H9 (cell line): ENCODE measurements around the gene GSG1L. TPM values are rescaled to one million over a fixed set of nuclear protein-coding genes. Genes with fewer than 3 reads are reported as not detected.

Experiments used
- DNase-seq: peaks from one replicate; pipeline ENCODE4 v3.0.0-alpha.2; 2017
- H2AFZ ChIP-seq: one replicate; pipeline ENCODE4 v1.6.1; 2013; ENCODE audit warnings: mild to moderate bottlenecking, low read length, control low read depth, moderate library complexity
- H2AK5ac ChIP-seq: 2 replicates; pipeline ENCODE4 v1.6.1; 2013; ENCODE audit warnings: low read length, control low read depth, mixed read lengths; ENCODE audit not compliant: insufficient read length
- H2BK120ac ChIP-seq: one replicate; pipeline ENCODE4 v1.6.1; 2013; ENCODE audit warnings: low read depth, mild to moderate bottlenecking, low read length, control low read depth, inconsistent platforms; ENCODE audit not compliant: poor library complexity, severe bottlenecking
- H2BK12ac ChIP-seq: 2 replicates; pipeline ENCODE4 v1.6.1; 2013; ENCODE audit warnings: low read length, control low read depth, mixed read lengths, low read depth; ENCODE audit not compliant: insufficient read length
- H2BK15ac ChIP-seq: 2 replicates; pipeline ENCODE4 v1.6.1; 2013; ENCODE audit warnings: low read depth, low read length, control low read depth
- H2BK20ac ChIP-seq: one replicate; pipeline ENCODE4 v1.6.1; 2013; ENCODE audit warnings: low read depth, mild to moderate bottlenecking, low read length, control low read depth, inconsistent platforms; ENCODE audit not compliant: poor library complexity, severe bottlenecking
- H2BK5ac ChIP-seq: 2 replicates; pipeline ENCODE4 v1.6.1; 2013; ENCODE audit warnings: low read length, control low read depth, mixed read lengths; ENCODE audit not compliant: insufficient read length
- H3K14ac ChIP-seq: 2 replicates; pipeline ENCODE4 v1.6.1; 2013; ENCODE audit warnings: low read length, control low read depth; ENCODE audit not compliant: insufficient read depth
- H3K18ac ChIP-seq: 2 replicates; pipeline ENCODE4 v1.6.1; 2013; ENCODE audit warnings: low read depth, mild to moderate bottlenecking, mixed read lengths, low read length, control low read depth; ENCODE audit not compliant: insufficient read length
- H3K23ac ChIP-seq: 2 replicates; pipeline ENCODE4 v1.6.1; 2013; ENCODE audit warnings: low read length, control low read depth, mixed read lengths, low read depth; ENCODE audit not compliant: insufficient read length
- H3K23me2 ChIP-seq: 2 replicates; pipeline ENCODE4 v1.6.1; 2013; ENCODE audit warnings: low read depth, mild to moderate bottlenecking, mixed read lengths, low read length, control low read depth; ENCODE audit not compliant: insufficient read length, poor library complexity, severe bottlenecking
- H3K27ac ChIP-seq: 2 replicates; pipeline ENCODE4 v1.5.1; 2013; ENCODE audit warnings: low read length, control low read depth, mixed read lengths, low read depth; ENCODE audit not compliant: insufficient read length
- H3K27me3 ChIP-seq: 2 replicates; pipeline ENCODE4 v1.6.1; 2013; ENCODE audit warnings: low read length, control low read depth, inconsistent platforms; ENCODE audit not compliant: insufficient read depth
- H3K4ac ChIP-seq: 2 replicates; pipeline ENCODE4 v1.6.1; 2013; ENCODE audit warnings: low read depth, mild to moderate bottlenecking, control low read depth, inconsistent platforms, low read length, moderate library complexity
- H3K4me1 ChIP-seq: 2 replicates; pipeline ENCODE4 v1.6.1; 2013; ENCODE audit warnings: low read length, control low read depth, inconsistent platforms; ENCODE audit not compliant: insufficient read depth
- H3K4me2 ChIP-seq: 2 replicates; pipeline ENCODE4 v1.6.1; 2013; ENCODE audit warnings: low read length, control low read depth, mixed read lengths; ENCODE audit not compliant: insufficient read length, insufficient read depth
- H3K56ac ChIP-seq: 2 replicates; pipeline ENCODE4 v1.6.1; 2013; ENCODE audit warnings: low read depth, mild to moderate bottlenecking, mixed read lengths, low read length, control low read depth; ENCODE audit not compliant: insufficient read length
- H3K79me1 ChIP-seq: 2 replicates; pipeline ENCODE4 v1.6.1; 2013; ENCODE audit warnings: low read depth, mild to moderate bottlenecking, moderate library complexity, low read length, control low read depth, inconsistent platforms; ENCODE audit not compliant: insufficient read depth, poor library complexity, severe bottlenecking
- H3K79me2 ChIP-seq: 2 replicates; pipeline ENCODE4 v1.6.1; 2013; ENCODE audit warnings: low read length, control low read depth, inconsistent platforms; ENCODE audit not compliant: insufficient read depth
- H3K9ac ChIP-seq: 2 replicates; pipeline ENCODE4 v1.6.1; 2013; ENCODE audit warnings: low read length, control low read depth, mixed read lengths; ENCODE audit not compliant: insufficient read length; ENCODE audit errors: extremely low read depth
- H3K9me3 ChIP-seq: one replicate; pipeline ENCODE4 v1.6.1; 2013; ENCODE audit warnings: low read depth, low read length, inconsistent platforms; ENCODE audit not compliant: control insufficient read depth
- H3T11ph ChIP-seq: one replicate; pipeline ENCODE4 v1.6.1; 2013; ENCODE audit warnings: mild to moderate bottlenecking, low read length, control low read depth, inconsistent platforms
- H4K20me1 ChIP-seq: one replicate; pipeline ENCODE4 v1.6.1; 2013; ENCODE audit not compliant: control insufficient read depth, insufficient read length, insufficient read depth
- H4K5ac ChIP-seq: 2 replicates; pipeline ENCODE4 v1.6.1; 2013; ENCODE audit warnings: low read depth, mild to moderate bottlenecking, mixed read lengths, low read length, control low read depth; ENCODE audit not compliant: insufficient read length
- H4K8ac ChIP-seq: replicated peaks from 2 replicates; pipeline ENCODE4 v1.6.1; 2013; ENCODE audit warnings: low read length, control low read depth, mixed read lengths, low read depth; ENCODE audit not compliant: insufficient read length
- H4K91ac ChIP-seq: 2 replicates; pipeline ENCODE4 v1.6.1; 2013; ENCODE audit warnings: low read depth, mild to moderate bottlenecking, moderate library complexity, mixed read lengths, low read length, control low read depth; ENCODE audit not compliant: insufficient read length
- H3K27ac Mint-ChIP-seq, 3 experiments: 2 replicates in 2 of 3; 3 replicates in 1 of 3; pipeline ENCODE4 v1.8.0; 2020 to 2021; ENCODE audit warnings: mixed read lengths in 3 of 3, mild to moderate bottlenecking in 1 of 3, moderate library complexity in 1 of 3
- H3K27me3 Mint-ChIP-seq: 2 replicates; pipeline ENCODE4 v1.8.0; 2021; ENCODE audit warnings: low read depth, mild to moderate bottlenecking, moderate library complexity, mixed read lengths
- H3K36me3 Mint-ChIP-seq, 3 experiments: 2 replicates in 2 of 3; 3 replicates in 1 of 3; pipeline ENCODE4 v1.8.0; 2020 to 2021; ENCODE audit warnings: low read depth in 3 of 3, mixed read lengths in 3 of 3; ENCODE audit not compliant: insufficient read depth in 1 of 3
- H3K4me1 Mint-ChIP-seq, 2 experiments: 2 replicates each; pipeline ENCODE4 v1.8.0; 2020; ENCODE audit warnings: mixed read lengths in 2 of 2
- H3K4me3 Mint-ChIP-seq, 2 experiments: 2 replicates in 1 of 2; 3 replicates in 1 of 2; pipeline ENCODE4 v1.8.0; 2020 to 2021; ENCODE audit warnings: mild to moderate bottlenecking in 2 of 2, mixed read lengths in 2 of 2, moderate library complexity in 1 of 2
- H3K9me3 Mint-ChIP-seq, 2 experiments: 2 replicates in 1 of 2; 3 replicates in 1 of 2; pipeline ENCODE4 v1.8.0; 2020; ENCODE audit warnings: mild to moderate bottlenecking in 2 of 2, mixed read lengths in 2 of 2, moderate library complexity in 1 of 2
- WGBS: extraction: QIAGEN DNeasy Blood & Tissue Kit; methylation state at CpG from one replicate; pipeline ENCODE4 v1.1.7; 2013; ENCODE audit warnings: missing lambda C conversion rate, low lambda C conversion rate, mixed read lengths; ENCODE audit not compliant: insufficient read length; ENCODE audit errors: extremely low coverage; 5-methylcytosine and 5-hydroxymethylcytosine counted together
- total RNA-seq: library from RNA; stranded (reverse); gene quantifications from 2 replicates; pipeline ENCODE4 v1.2.1, GENCODE V29; 2021
- TF ChIP-seq, protein P1 (sequence below): fragments of 200-600 bp; sonication (generic); conservative IDR thresholded peaks from 3 replicates; pipeline ENCODE4 v1.8.0; 2021; ENCODE audit warnings: antibody characterized with exemption, mild to moderate bottlenecking

Gene GSG1L
- total RNA-seq, 1 experiment from 2014 or later: 0.35 TPM

DNA sequence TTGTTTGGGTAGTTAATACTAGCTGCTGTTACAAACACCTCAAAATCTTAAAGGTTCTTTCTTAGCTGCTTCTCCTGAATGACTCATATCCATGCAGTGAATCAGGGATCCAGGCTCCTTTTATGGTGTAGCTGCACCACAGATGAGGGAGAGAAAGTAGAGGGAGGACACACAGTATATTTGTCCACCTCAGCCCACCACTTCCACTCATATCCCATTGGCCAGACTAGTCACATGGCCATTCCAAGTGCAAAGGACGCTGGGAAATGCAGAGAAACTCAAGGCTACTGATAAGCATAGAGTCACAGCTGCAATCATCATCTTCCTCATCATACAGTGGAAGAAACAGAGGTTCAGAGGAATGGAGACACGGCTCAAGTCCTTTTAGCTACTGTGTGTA, 63.8 kb downstream of the GSG1L start:
- H3K9me3 Mint-ChIP-seq: peaks cover 0 to 4% of the 10 kb centered on the region in 2 experiments; a peak in 3 of 5 replicates
- H3K4ac ChIP-seq: no peak overlapping the region
- TF ChIP-seq, protein P1, sequence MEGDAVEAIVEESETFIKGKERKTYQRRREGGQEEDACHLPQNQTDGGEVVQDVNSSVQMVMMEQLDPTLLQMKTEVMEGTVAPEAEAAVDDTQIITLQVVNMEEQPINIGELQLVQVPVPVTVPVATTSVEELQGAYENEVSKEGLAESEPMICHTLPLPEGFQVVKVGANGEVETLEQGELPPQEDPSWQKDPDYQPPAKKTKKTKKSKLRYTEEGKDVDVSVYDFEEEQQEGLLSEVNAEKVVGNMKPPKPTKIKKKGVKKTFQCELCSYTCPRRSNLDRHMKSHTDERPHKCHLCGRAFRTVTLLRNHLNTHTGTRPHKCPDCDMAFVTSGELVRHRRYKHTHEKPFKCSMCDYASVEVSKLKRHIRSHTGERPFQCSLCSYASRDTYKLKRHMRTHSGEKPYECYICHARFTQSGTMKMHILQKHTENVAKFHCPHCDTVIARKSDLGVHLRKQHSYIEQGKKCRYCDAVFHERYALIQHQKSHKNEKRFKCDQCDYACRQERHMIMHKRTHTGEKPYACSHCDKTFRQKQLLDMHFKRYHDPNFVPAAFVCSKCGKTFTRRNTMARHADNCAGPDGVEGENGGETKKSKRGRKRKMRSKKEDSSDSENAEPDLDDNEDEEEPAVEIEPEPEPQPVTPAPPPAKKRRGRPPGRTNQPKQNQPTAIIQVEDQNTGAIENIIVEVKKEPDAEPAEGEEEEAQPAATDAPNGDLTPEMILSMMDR: no peak

More for the DNA sequence above, 63.8 kb downstream of the GSG1L start:
- Histone ChIP-seq H2BK5ac (no peak overlapping the region), H4K8ac (no peak overlapping the region), H2AFZ (no peak overlapping the region), H3K9me3 (no peaks in the 10 kb centered on the region), H3K14ac (no peak overlapping the region), H3K27ac (no peak overlapping the region), H3K18ac (no peak overlapping the region), H2BK120ac (no peak overlapping the region), H3K23me2 (no peaks in the 10 kb centered on the region), H2AK5ac (no peak overlapping the region), H4K20me1 (no peaks in the 10 kb centered on the region), H3T11ph (no peak overlapping the region), H3K4me2 (no peak overlapping the region), H3K56ac (no peak overlapping the region), H3K27me3 (no peaks in the 10 kb centered on the region), H3K79me1 (no peaks in the 10 kb centered on the region), H4K91ac (no peak overlapping the region), H3K4me1 (no peaks in the 10 kb centered on the region), H3K79me2 (no peaks in the 10 kb centered on the region), H3K9ac (no peak overlapping the region), H2BK12ac (no peak overlapping the region), H3K23ac (no peak overlapping the region), H2BK15ac (no peak overlapping the region), H4K5ac (no peak overlapping the region), H2BK20ac (no peak overlapping the region)
- no peak overlapping the region for H3K27ac Mint-ChIP-seq
- no peak for DNase-seq
- WGBS: no CpG with 5 or more reads among the region's 2 CpGs
- H3K36me3 Mint-ChIP-seq: no peaks in the 10 kb centered on the region; a peak in 1 of 7 replicates
- no peaks in the 10 kb centered on the region for H3K4me1 Mint-ChIP-seq
- H3K4me3 Mint-ChIP-seq: no peak overlapping the region
- H3K27me3 Mint-ChIP-seq: peaks cover 9% of the 10 kb centered on the region
